HepG2 (cell line): ENCODE measurements around the gene SMIM22. TPM values are rescaled to one million over a fixed set of nuclear protein-coding genes. Genes with fewer than 3 reads are reported as not detected.
A peak's percentile ranks its signal among the peaks of the same experiment; 100 is the strongest.

Source experiments
- AFF4 ChIP-seq: sonication (generic); formaldehyde crosslinking; IDR thresholded peaks from 2 replicates; pipeline ENCODE4 v1.4.0; 2020; ENCODE audit warnings: missing genetic modification reagents
- BORCS8-MEF2B ChIP-seq: sonication (generic); formaldehyde crosslinking; IDR thresholded peaks from 2 replicates; pipeline ENCODE4 v1.8.0; 2022; ENCODE audit warnings: mild to moderate bottlenecking, missing genetic modification reagents
- DDIT3 ChIP-seq: sonication (generic); formaldehyde crosslinking; IDR thresholded peaks from 2 replicates; pipeline ENCODE4 v1.4.0; 2020; ENCODE audit warnings: mild to moderate bottlenecking, missing genetic modification reagents
- DPF2 ChIP-seq: sonication (generic); formaldehyde crosslinking; IDR thresholded peaks from 2 replicates; pipeline ENCODE4 v1.4.0; 2020; ENCODE audit warnings: mild to moderate bottlenecking, low read depth, missing genetic modification reagents, borderline replicate concordance
- EED ChIP-seq: sonication (generic); formaldehyde crosslinking; IDR thresholded peaks from 2 replicates; pipeline ENCODE4 v1.5.0; 2020; ENCODE audit warnings: mild to moderate bottlenecking, missing genetic modification reagents
- FOXA3 ChIP-seq: IDR thresholded peaks from 2 replicates; pipeline ENCODE4 v1.6.1; 2016; ENCODE audit warnings: missing genetic modification reagents, missing compliant biosample characterization
- GLI4 ChIP-seq: sonication (generic); formaldehyde crosslinking; IDR thresholded peaks from 2 replicates; pipeline ENCODE4 v1.5.1; 2020; ENCODE audit warnings: missing genetic modification reagents, mild to moderate bottlenecking, moderate library complexity, borderline replicate concordance
- KLF11 ChIP-seq: IDR thresholded peaks from 2 replicates; pipeline ENCODE4 v1.6.1; 2016; ENCODE audit warnings: missing compliant biosample characterization
- MIER3 ChIP-seq: IDR thresholded peaks from 2 replicates; pipeline ENCODE4 v1.6.1; 2016; ENCODE audit warnings: missing compliant biosample characterization, borderline replicate concordance
- NFAT5 ChIP-seq: sonication (generic); formaldehyde crosslinking; IDR thresholded peaks from 2 replicates; pipeline ENCODE4 v1.4.0; 2020; ENCODE audit warnings: missing genetic modification reagents
- NR2F6 ChIP-seq, 2 experiments: IDR thresholded peaks; 2 replicates each; pipeline ENCODE4 v1.6.1; 2016; ENCODE audit warnings: antibody characterized with exemption in 1 of 2, mild to moderate bottlenecking in 1 of 2
- ONECUT2 ChIP-seq: sonication (generic); formaldehyde crosslinking; IDR thresholded peaks from 2 replicates; pipeline ENCODE4 v1.4.0; 2020; ENCODE audit warnings: missing genetic modification reagents
- POLR2G ChIP-seq: fragments of 200-400 bp; formaldehyde crosslinking; IDR thresholded peaks from 2 replicates; pipeline ENCODE4 v1.6.1; 2018; ENCODE audit warnings: mild to moderate bottlenecking, low read depth, low read length, moderate library complexity
- SALL1 ChIP-seq: sonication (generic); formaldehyde crosslinking; IDR thresholded peaks from 2 replicates; pipeline ENCODE4 v1.8.0; 2022; ENCODE audit warnings: mild to moderate bottlenecking, missing genetic modification reagents
- SP140L ChIP-seq: sonication (generic); formaldehyde crosslinking; IDR thresholded peaks from 2 replicates; pipeline ENCODE4 v1.4.0; 2020; ENCODE audit warnings: missing genetic modification reagents, borderline replicate concordance
- SRF ChIP-seq: IDR thresholded peaks from 2 replicates; pipeline ENCODE4 v1.6.1; 2011; ENCODE audit warnings: mild to moderate bottlenecking, low read depth, low read length, moderate library complexity
- ZNF205 ChIP-seq: IDR thresholded peaks from 2 replicates; pipeline ENCODE4 v1.6.1; 2018; ENCODE audit warnings: missing biosample characterization, missing genetic modification reagents
- ZNF770 ChIP-seq: sonication (generic); formaldehyde crosslinking; IDR thresholded peaks from 2 replicates; pipeline ENCODE4 v1.5.0; 2020; ENCODE audit warnings: mild to moderate bottlenecking, missing genetic modification reagents
- polyA plus RNA-seq, 8 experiments: library from polyadenylated mRNA; depleted of rRNA in 3 of 8; stranded (reverse) in 7 of 8; unstranded in 1 of 8; fragments of >200 nt; fragmentation: Illumina TruSeq in 4 of 8; extraction: Trizol in 4 of 8; gene quantifications; 2 replicates each; pipeline versions ENCODE4 v1.2.1 to v1.2.3, GENCODE V29; 2011 to 2016; ENCODE audit warnings: low read depth in 4 of 8, missing spikeins in 1 of 8, mixed read lengths in 1 of 8; ENCODE audit not compliant: insufficient read depth in 1 of 8
- total RNA-seq, 5 experiments: library from RNA; depleted of rRNA; stranded (reverse); fragments of >200 nt; fragmentation: Illumina TruSeq; extraction: Trizol; gene quantifications; 2 replicates each; pipeline ENCODE4 v1.2.3, GENCODE V29; 2016; ENCODE audit warnings: low read depth in 1 of 5

Gene SMIM22
- total and polyA plus RNA-seq, 2 of the 13 experiments (the other 11 are each of a cell fraction or from before 2014, with no cell fraction given): not detected

GRCh38 chr16:4765511-4766474, 29.4 kb upstream of the SMIM22 start (continued):
- TF ChIP-seq ZNF770 (CRISPR knock-in tag): no peak
- no peak for TF ChIP-seq ONECUT2
- TF ChIP-seq AFF4 (CRISPR knock-in tag): no peak
- TF ChIP-seq GLI4: no peak
- no peak for TF ChIP-seq DDIT3 (CRISPR knock-in tag)
- TF ChIP-seq BORCS8-MEF2B (CRISPR knock-in tag): no peak
- no peak for TF ChIP-seq ZNF205 (CRISPR knock-in tag)
- TF ChIP-seq KLF11 (CRISPR knock-in tag): no peak
- TF ChIP-seq SP140L: no peak
- 0 out of 2 replicates have a peak, but pooled peaks have one; percentile 32 for TF ChIP-seq POLR2G
- peak; percentile 14; the same call in 1 of the 2 replicates for TF ChIP-seq SALL1 (CRISPR knock-in tag)
- no peak for TF ChIP-seq FOXA3 (CRISPR knock-in tag)
- TF ChIP-seq SRF: no peak
- TF ChIP-seq DPF2 (CRISPR knock-in tag): peak; percentile 24; the same call in 1 of the 2 replicates
- TF ChIP-seq NR2F6 (IDR thresholded peaks at IDR 0.05): 0 out of 2 replicates have a peak, but pooled peaks have one; percentile 19
- no peak for TF ChIP-seq NR2F6 (CRISPR knock-in tag; IDR thresholded peaks at IDR 0.05)
- TF ChIP-seq MIER3 (CRISPR knock-in tag): no peak
- TF ChIP-seq NFAT5 (CRISPR knock-in tag): no peak
- TF ChIP-seq EED (CRISPR knock-in tag): no peak
